ENCODE data around the gene TRIP12. TPM values are rescaled to one million over a fixed set of nuclear protein-coding genes. Genes with fewer than 3 reads are reported as not detected.

TRIP12 gene
- total and polyA plus RNA-seq, 12 donors: 15.6 to 247 (median 198) TPM

- 81 to 88% methylated on average over 3 of the region's 3 CpGs for WGBS, 2 donors
Measured at GRCh38 chr2:229738024-229738625, 183.7 kb downstream of the TRIP12 start.

GRCh38 chr2:229734410-229734809 lies 187.4 kb downstream of the TRIP12 start:
- TF ChIP-seq CTCF (IDR thresholded peaks at IDR 0.05): no peak
- 42 to 46% methylated on average over 1 of the region's 1 CpG for WGBS, 2 donors
- DNase-seq (no peak), ATAC-seq (no peak)
- intact Hi-C loops (cut with DNase I): no loop called here
- Histone ChIP-seq H3K27ac (no peak overlapping the region), H3K9me3 (peaks cover 0 to 30% (median 21%) of the 10 kb centered on the region in 11 donors), H3K36me3 (no peaks in the 10 kb centered on the region), H3K27me3 (no peaks in the 10 kb centered on the region), H3K4me3 (no peak overlapping the region), H3K4me1 (no peaks in the 10 kb centered on the region)

More at GRCh38 chr2:229738024-229738625, 183.7 kb downstream of the TRIP12 start:
- Histone ChIP-seq H3K4me3 (no peak overlapping the region), H3K27me3 (no peaks in the 10 kb centered on the region), H3K36me3 (no peaks in the 10 kb centered on the region), H3K9me3 (peaks cover 0 to 33% (median 21%) of the 10 kb centered on the region in 11 donors), H3K27ac (no peak overlapping the region), H3K4me1 (no peaks in the 10 kb centered on the region)
- no peak for DNase-seq
- no peak for TF ChIP-seq CTCF (IDR thresholded peaks at IDR 0.05)
- ATAC-seq: no peak
- intact Hi-C loops (cut with DNase I): no loop called here

- H3K27ac ChIP-seq: no peak overlapping the region
- DNase-seq (no peak), ATAC-seq (no peak)
- no peaks in the 10 kb centered on the region for H3K4me1 ChIP-seq
- no peak overlapping the region for H3K4me3 ChIP-seq
- no peak for TF ChIP-seq CTCF (IDR thresholded peaks at IDR 0.05)
- WGBS, 2 donors: 70% methylated on average over 6 of the region's 6 CpGs
- no peaks in the 10 kb centered on the region for H3K27me3 ChIP-seq
- no peaks in the 10 kb centered on the region for H3K36me3 ChIP-seq
- intact Hi-C loops (cut with DNase I): no loop called here
- H3K9me3 ChIP-seq: peaks cover 0 to 23% (median 18%) of the 10 kb centered on the region in 11 donors
Measured at GRCh38 chr2:229733611-229734245, 188.1 kb downstream of the TRIP12 start.

- Histone ChIP-seq H3K4me3 (no peak overlapping the region), H3K27ac (no peak overlapping the region), H3K36me3 (no peaks in the 10 kb centered on the region), H3K4me1 (no peaks in the 10 kb centered on the region), H3K27me3 (peaks cover 0 to 3% (median 0%) of the 10 kb centered on the region in 7 donors), H3K9me3 (peaks cover 0 to 15% (median 10%) of the 10 kb centered on the region in 11 donors)
- ATAC-seq (no peak), DNase-seq (no peak)
- intact Hi-C loops (cut with DNase I): no loop called here
- no peak for TF ChIP-seq CTCF (IDR thresholded peaks at IDR 0.05)
- WGBS, 2 donors: 89 to 94% methylated on average over 6 of the region's 6 CpGs
Measured at GRCh38 chr2:229732897-229733296, 188.9 kb downstream of the TRIP12 start.
